Measurements from ENCODE around the gene GCNT4.

GCNT4 gene

DNA sequence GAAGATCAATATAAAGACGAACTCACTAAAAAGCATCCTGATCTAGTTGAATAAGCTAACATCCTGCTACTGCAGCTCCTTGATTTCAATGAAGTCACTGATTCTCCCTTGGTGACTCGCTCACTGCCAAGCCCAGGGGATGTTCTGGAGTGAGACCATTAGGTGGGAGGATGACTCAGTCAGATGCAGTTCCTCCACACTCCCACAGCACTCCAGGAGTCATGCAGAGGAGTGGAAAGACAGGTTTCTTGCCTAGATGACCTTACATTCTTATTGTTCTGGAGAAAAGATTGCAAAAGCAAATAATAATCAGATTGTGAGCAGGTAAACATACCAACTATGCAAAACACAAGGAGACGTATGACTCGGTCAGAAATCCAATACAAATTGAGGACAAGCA is 15.3 kb downstream of the GCNT4 start:
- H3K27ac ChIP-seq (ENCODE audit: low read depth, low read length, severe bottlenecking), result peak overlapping the region; percentile 47

GRCh38 chr5:75034137-75034739 is 18.1 kb downstream of the GCNT4 start:
- 71 to 100% methylated on average over 1 to 2 of the region's 6 CpGs for WGBS, 2 experiments (ENCODE audit: insufficient coverage in 2 of 2)
- Histone ChIP-seq H3K27ac (ENCODE audit: low read depth, low read length, severe bottlenecking) (no peak overlapping the region), H3K36me3 (ENCODE audit: control insufficient read depth, insufficient read depth, low read length) (peaks cover 19% of the 10 kb centered on the region), H3K9me3 (ENCODE audit: control insufficient read depth, low read length) (no peaks in the 10 kb centered on the region), H3K4me1 (ENCODE audit: control insufficient read depth, insufficient read depth, low read length, poor library complexity, severe bottlenecking) (peaks cover 6% of the 10 kb centered on the region), H3K4me3 (ENCODE audit: extremely low read depth, insufficient read depth, low read length, poor library complexity, severe bottlenecking) (no peak overlapping the region)

More for the DNA sequence above, 15.3 kb downstream of the GCNT4 start:
- Histone ChIP-seq H3K36me3 (ENCODE audit: control insufficient read depth, insufficient read depth, low read length) (peaks cover 12% of the 10 kb centered on the region), H3K4me3 (ENCODE audit: extremely low read depth, insufficient read depth, low read length, poor library complexity, severe bottlenecking) (no peak overlapping the region), H3K4me1 (ENCODE audit: control insufficient read depth, insufficient read depth, low read length, poor library complexity, severe bottlenecking) (peaks cover 6% of the 10 kb centered on the region), H3K9me3 (ENCODE audit: control insufficient read depth, low read length) (no peaks in the 10 kb centered on the region)
- WGBS, 2 experiments (ENCODE audit: insufficient coverage in 2 of 2), result 82 to 100% methylated on average over 1 to 2 of the region's 4 CpGs

- Histone ChIP-seq H3K27ac (ENCODE audit: low read depth, low read length, severe bottlenecking) (no peak overlapping the region), H3K4me3 (ENCODE audit: extremely low read depth, insufficient read depth, low read length, poor library complexity, severe bottlenecking) (no peak overlapping the region), H3K36me3 (ENCODE audit: control insufficient read depth, insufficient read depth, low read length) (peaks cover 22% of the 10 kb centered on the region), H3K4me1 (ENCODE audit: control insufficient read depth, insufficient read depth, low read length, poor library complexity, severe bottlenecking) (no peaks in the 10 kb centered on the region), H3K9me3 (ENCODE audit: control insufficient read depth, low read length) (no peaks in the 10 kb centered on the region)
- no CpG with 5 or more reads among the region's 3 CpGs for WGBS, 2 experiments (ENCODE audit: insufficient coverage in 2 of 2)
Observed at GRCh38 chr5:75031366-75031765, 21.0 kb downstream of the GCNT4 start.

DNA sequence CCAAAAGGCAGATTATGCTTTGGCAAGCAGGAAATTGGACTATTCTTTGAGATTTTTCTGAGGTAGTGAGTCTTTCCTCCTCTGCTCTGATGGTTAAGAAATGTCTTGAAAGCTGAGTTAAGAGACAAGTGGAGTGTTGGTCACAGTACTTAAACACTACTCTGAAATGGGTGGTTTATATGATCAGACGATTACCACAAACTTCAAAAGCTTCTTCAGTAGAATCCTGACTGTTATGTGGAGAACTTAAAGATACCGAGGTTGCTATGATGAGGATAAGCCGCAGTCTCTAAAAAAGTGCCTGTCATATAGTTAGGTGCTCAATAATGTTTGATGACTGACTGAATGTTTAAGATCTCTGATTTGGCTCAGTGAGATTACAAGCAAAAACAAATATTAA is 24.3 kb downstream of the GCNT4 start:
- WGBS, 2 experiments (ENCODE audit: insufficient coverage in 2 of 2), result 82 to 100% methylated on average over 2 of the region's 3 CpGs
- H3K4me3 ChIP-seq (ENCODE audit: extremely low read depth, insufficient read depth, low read length, poor library complexity, severe bottlenecking), result no peak overlapping the region
- no peaks in the 10 kb centered on the region for H3K9me3 ChIP-seq (ENCODE audit: control insufficient read depth, low read length)
- H3K4me1 ChIP-seq (ENCODE audit: control insufficient read depth, insufficient read depth, low read length, poor library complexity, severe bottlenecking), result no peaks in the 10 kb centered on the region
- peaks cover 14% of the 10 kb centered on the region for H3K36me3 ChIP-seq (ENCODE audit: control insufficient read depth, insufficient read depth, low read length)
- H3K27ac ChIP-seq (ENCODE audit: low read depth, low read length, severe bottlenecking), result no peak overlapping the region

DNA sequence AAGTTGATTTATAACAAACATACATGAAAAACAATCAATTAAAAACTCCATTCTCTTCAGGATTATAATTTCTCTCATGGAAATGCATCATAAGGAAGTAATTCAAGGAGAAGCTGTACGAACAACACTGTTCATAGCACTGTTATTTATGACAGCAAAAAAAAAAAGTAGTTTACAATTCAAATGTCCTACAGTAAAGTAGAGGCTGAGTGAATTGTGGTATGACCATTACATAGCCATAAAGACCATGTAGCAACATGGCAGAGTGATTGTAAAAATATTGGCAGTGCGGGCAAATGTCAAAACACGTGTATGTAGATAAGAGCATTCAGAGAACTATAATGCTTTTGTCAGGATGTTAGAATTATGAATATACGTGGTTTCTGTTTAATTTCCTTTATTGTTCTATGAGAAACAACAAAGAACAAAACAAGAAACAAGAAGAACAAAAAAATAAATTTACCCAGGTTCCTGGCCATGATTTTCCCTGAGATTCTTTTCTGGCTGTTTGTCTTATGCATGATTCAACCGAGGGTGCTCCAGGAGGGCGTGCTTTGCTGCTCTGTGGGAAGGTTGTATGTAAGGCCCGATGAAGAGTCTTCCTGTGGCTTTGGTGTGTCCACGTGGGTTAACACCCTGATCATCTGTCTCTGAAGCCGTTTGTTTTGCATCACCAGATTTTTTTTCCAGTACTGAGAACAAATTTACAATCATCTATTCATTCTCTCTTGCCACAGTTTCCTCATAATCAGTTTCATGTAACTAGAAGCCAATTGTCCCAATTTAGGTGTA is 28.8 kb downstream of the GCNT4 start:
- Histone ChIP-seq H3K27ac (ENCODE audit: low read depth, low read length, severe bottlenecking) (no peak overlapping the region), H3K9me3 (ENCODE audit: control insufficient read depth, low read length) (no peaks in the 10 kb centered on the region), H3K4me1 (ENCODE audit: control insufficient read depth, insufficient read depth, low read length, poor library complexity, severe bottlenecking) (no peaks in the 10 kb centered on the region), H3K4me3 (ENCODE audit: extremely low read depth, insufficient read depth, low read length, poor library complexity, severe bottlenecking) (no peak overlapping the region), H3K36me3 (ENCODE audit: control insufficient read depth, insufficient read depth, low read length) (peaks cover 6% of the 10 kb centered on the region)
- WGBS, 2 experiments (ENCODE audit: insufficient coverage in 2 of 2), result 88 to 89% methylated on average over 3 to 4 of the region's 9 CpGs

- no peaks in the 10 kb centered on the region for H3K9me3 ChIP-seq (ENCODE audit: control insufficient read depth, low read length)
- WGBS, 2 experiments (ENCODE audit: insufficient coverage in 2 of 2), result no CpG with 5 or more reads among the region's 4 CpGs
- no peak overlapping the region for H3K27ac ChIP-seq (ENCODE audit: low read depth, low read length, severe bottlenecking)
- no peaks in the 10 kb centered on the region for H3K36me3 ChIP-seq (ENCODE audit: control insufficient read depth, insufficient read depth, low read length)
- no peak overlapping the region for H3K4me3 ChIP-seq (ENCODE audit: extremely low read depth, insufficient read depth, low read length, poor library complexity, severe bottlenecking)
- no peaks in the 10 kb centered on the region for H3K4me1 ChIP-seq (ENCODE audit: control insufficient read depth, insufficient read depth, low read length, poor library complexity, severe bottlenecking)
Observed at GRCh38 chr5:75021800-75022199, 30.6 kb downstream of the GCNT4 start.

DNA sequence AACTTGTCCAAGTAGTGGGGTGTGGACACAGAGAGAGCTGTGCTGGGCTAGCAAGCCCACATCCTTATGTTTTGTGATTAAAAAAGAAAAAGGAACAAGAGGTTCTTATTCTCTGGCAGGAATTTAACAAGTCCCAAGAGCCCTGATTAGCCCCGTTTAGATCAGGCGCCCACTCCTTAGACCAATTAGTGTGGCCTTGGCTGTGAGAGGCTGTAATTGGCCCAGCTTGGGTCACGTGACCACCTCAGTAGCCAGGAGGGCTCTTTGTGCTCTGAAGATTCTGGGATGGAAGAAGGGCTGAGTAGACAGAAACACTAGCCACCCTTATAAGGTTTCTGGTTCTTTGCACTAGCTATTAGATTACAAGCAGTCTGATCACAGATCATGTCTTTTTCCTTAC is 31.1 kb downstream of the GCNT4 start:
- Histone ChIP-seq H3K4me1 (ENCODE audit: control insufficient read depth, insufficient read depth, low read length, poor library complexity, severe bottlenecking) (no peaks in the 10 kb centered on the region), H3K36me3 (ENCODE audit: control insufficient read depth, insufficient read depth, low read length) (no peaks in the 10 kb centered on the region), H3K9me3 (ENCODE audit: control insufficient read depth, low read length) (no peaks in the 10 kb centered on the region), H3K4me3 (ENCODE audit: extremely low read depth, insufficient read depth, low read length, poor library complexity, severe bottlenecking) (no peak overlapping the region), H3K27ac (ENCODE audit: low read depth, low read length, severe bottlenecking) (no peak overlapping the region)
- WGBS, 2 experiments (ENCODE audit: insufficient coverage in 2 of 2), result 60 to 86% methylated on average over 1 to 2 of the region's 3 CpGs

DNA sequence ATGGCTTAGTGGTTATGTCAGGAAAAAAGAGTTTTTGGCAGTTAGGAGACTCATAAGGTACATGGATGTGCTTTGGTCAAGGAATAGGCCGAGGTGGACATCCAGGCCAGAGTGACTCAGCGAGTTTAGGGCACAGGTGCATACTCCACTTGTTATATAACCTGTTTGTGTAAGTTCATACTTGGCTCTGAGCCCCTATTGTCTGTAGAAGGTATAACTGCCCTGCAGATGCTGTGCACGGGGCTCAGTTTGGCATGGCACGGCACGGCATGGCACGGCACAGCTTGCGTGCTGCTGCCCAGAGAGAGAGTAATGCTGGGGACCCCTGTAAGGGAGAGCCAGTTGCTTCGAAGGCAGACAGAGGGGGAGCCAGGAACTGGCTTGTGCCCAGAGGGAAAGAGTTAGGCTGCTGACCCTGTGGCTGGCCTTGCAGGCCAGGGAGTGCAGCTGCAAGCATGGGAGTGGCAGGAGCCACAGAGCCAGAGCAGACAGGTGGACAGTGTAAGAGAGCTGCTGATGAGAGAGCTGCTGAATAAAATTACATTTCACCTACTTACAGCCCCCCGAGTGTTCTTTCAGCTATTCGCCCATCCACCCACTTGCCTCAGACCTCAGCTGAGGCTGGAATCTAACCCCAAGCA is 32.2 kb downstream of the GCNT4 start:
- Histone ChIP-seq H3K9me3 (ENCODE audit: control insufficient read depth, low read length) (no peaks in the 10 kb centered on the region), H3K4me1 (ENCODE audit: control insufficient read depth, insufficient read depth, low read length, poor library complexity, severe bottlenecking) (no peaks in the 10 kb centered on the region), H3K27ac (ENCODE audit: low read depth, low read length, severe bottlenecking) (no peak overlapping the region), H3K4me3 (ENCODE audit: extremely low read depth, insufficient read depth, low read length, poor library complexity, severe bottlenecking) (no peak overlapping the region), H3K36me3 (ENCODE audit: control insufficient read depth, insufficient read depth, low read length) (no peaks in the 10 kb centered on the region)
- 89 to 92% methylated on average over 10 of the region's 10 CpGs for WGBS, 2 experiments (ENCODE audit: insufficient coverage in 2 of 2)

GRCh38 chr5:75018805-75019587 is 33.4 kb downstream of the GCNT4 start:
- H3K4me3 ChIP-seq (ENCODE audit: extremely low read depth, insufficient read depth, low read length, poor library complexity, severe bottlenecking), result no peak overlapping the region
- 79 to 97% methylated on average over 3 to 4 of the region's 7 CpGs for WGBS, 2 experiments (ENCODE audit: insufficient coverage in 2 of 2)
- no peak overlapping the region for H3K27ac ChIP-seq (ENCODE audit: low read depth, low read length, severe bottlenecking)
- no peaks in the 10 kb centered on the region for H3K4me1 ChIP-seq (ENCODE audit: control insufficient read depth, insufficient read depth, low read length, poor library complexity, severe bottlenecking)
- H3K36me3 ChIP-seq (ENCODE audit: control insufficient read depth, insufficient read depth, low read length), result no peaks in the 10 kb centered on the region
- H3K9me3 ChIP-seq (ENCODE audit: control insufficient read depth, low read length), result no peaks in the 10 kb centered on the region

- H3K4me1 ChIP-seq (ENCODE audit: control insufficient read depth, insufficient read depth, low read length, poor library complexity, severe bottlenecking), result no peaks in the 10 kb centered on the region
- WGBS, 2 experiments (ENCODE audit: insufficient coverage in 2 of 2), result 96 to 97% methylated on average over 3 to 4 of the region's 5 CpGs
- no peak overlapping the region for H3K4me3 ChIP-seq (ENCODE audit: extremely low read depth, insufficient read depth, low read length, poor library complexity, severe bottlenecking)
- no peaks in the 10 kb centered on the region for H3K9me3 ChIP-seq (ENCODE audit: control insufficient read depth, low read length)
- H3K27ac ChIP-seq (ENCODE audit: low read depth, low read length, severe bottlenecking), result no peak overlapping the region
- H3K36me3 ChIP-seq (ENCODE audit: control insufficient read depth, insufficient read depth, low read length), result no peaks in the 10 kb centered on the region
Observed at GRCh38 chr5:75017971-75018370, 34.4 kb downstream of the GCNT4 start.

Measured in mesodermal cell (in vitro differentiated cells).